GM21390 (cell line): ENCODE data around the gene PPARA.

Source experiments
- ATAC-seq: cut with Tn5 transposase; IDR thresholded peaks from one replicate; pipeline ENCODE4 v1.9.1; 2021; ENCODE audit not compliant: unreplicated experiment

PPARA gene

GRCh38 chr22:46269564-46269963 lies 119.2 kb downstream of the PPARA start:
- no peak for ATAC-seq

GRCh38 chr22:46272196-46272595 lies 121.9 kb downstream of the PPARA start:
- no peak for ATAC-seq

GRCh38 chr22:46272762-46273431 lies 122.6 kb downstream of the PPARA start:
- no peak for ATAC-seq

- ATAC-seq = no peak
These were observed 123.3 kb downstream of the PPARA start for GRCh38 chr22:46273432-46274148.

- ATAC-seq = no peak
These were observed 124.1 kb downstream of the PPARA start for GRCh38 chr22:46274381-46274780.

- no peak for ATAC-seq
These were observed 125.3 kb downstream of the PPARA start for GRCh38 chr22:46275455-46276122.

GRCh38 chr22:46276563-46276962 lies 126.2 kb downstream of the PPARA start:
- no peak for ATAC-seq

- ATAC-seq = no peak
These were observed 128.6 kb downstream of the PPARA start for GRCh38 chr22:46278656-46279645.

GRCh38 chr22:46280063-46280817 lies 129.9 kb downstream of the PPARA start:
- no peak for ATAC-seq

- ATAC-seq = no peak
These were observed 130.8 kb downstream of the PPARA start for GRCh38 chr22:46280999-46281623.

GRCh38 chr22:46281866-46282678 lies 131.7 kb downstream of the PPARA start:
- ATAC-seq = no peak

- ATAC-seq = no peak
These were observed 135.7 kb downstream of the PPARA start for GRCh38 chr22:46286006-46286405.

- ATAC-seq = no peak
These were observed 136.9 kb downstream of the PPARA start for GRCh38 chr22:46286941-46287872.

- ATAC-seq = peak; percentile 81
These were observed 137.8 kb downstream of the PPARA start for GRCh38 chr22:46287873-46288751.

- no peak for ATAC-seq
These were observed 138.5 kb downstream of the PPARA start for GRCh38 chr22:46288846-46289243.

GRCh38 chr22:46289244-46289891 lies 139.0 kb downstream of the PPARA start:
- ATAC-seq = no peak
